Fibroblast of lung (primary cell): Measurements from ENCODE around the gene SLC17A3. TPM values are rescaled to one million over a fixed set of nuclear protein-coding genes. Genes with fewer than 3 reads are reported as not detected.

Experiments
- DNase-seq, 2 donors: peaks; one replicate each; pipeline versions ENCODE4 v3.0.0 to v3.0.0-alpha.2; 2010; ENCODE audit warnings: low read depth in 2 of 2
- H2AFZ ChIP-seq: 2 replicates; pipeline ENCODE4 v1.5.1; 2012; ENCODE audit warnings: low read length, control low read depth, inconsistent platforms
- H3K27ac ChIP-seq: 2 replicates; pipeline ENCODE4 v1.5.1; 2011; ENCODE audit warnings: low read length, control low read depth; ENCODE audit not compliant: insufficient read depth
- H3K27me3 ChIP-seq: 2 replicates; pipeline ENCODE4 v1.5.1; 2011; ENCODE audit warnings: mild to moderate bottlenecking, low read length; ENCODE audit not compliant: control insufficient read depth, insufficient read depth
- H3K36me3 ChIP-seq: 2 replicates; pipeline ENCODE4 v1.5.1; 2011; ENCODE audit warnings: low read length; ENCODE audit not compliant: control insufficient read depth, insufficient read depth
- H3K4me1 ChIP-seq: 2 replicates; pipeline ENCODE4 v1.5.1; 2011; ENCODE audit warnings: low read length; ENCODE audit not compliant: control insufficient read depth, insufficient read depth; ENCODE audit errors: extremely low read depth
- H3K4me2 ChIP-seq: 2 replicates; pipeline ENCODE4 v1.5.1; 2011; ENCODE audit warnings: low read length, control low read depth; ENCODE audit not compliant: insufficient read depth; ENCODE audit errors: extremely low read depth
- H3K4me3 ChIP-seq, 4 experiments: fragments of 200-600 bp in 1 of 4; sonication (generic) in 1 of 4; replicated peaks in 1 of 4; 2 replicates each; pipeline ENCODE4 v1.5.1; 2011 to 2016; ENCODE audit warnings: low read length in 4 of 4, low read depth in 3 of 4, mild to moderate bottlenecking in 3 of 4, control low read depth in 2 of 4, inconsistent platforms in 1 of 4, mixed read lengths in 1 of 4; ENCODE audit not compliant: insufficient read depth in 1 of 4; ENCODE audit errors: control extremely low read depth in 1 of 4
- H3K79me2 ChIP-seq: 2 replicates; pipeline ENCODE4 v1.5.1; 2012; ENCODE audit warnings: mild to moderate bottlenecking, low read length, inconsistent platforms; ENCODE audit not compliant: control insufficient read depth, insufficient read depth
- H3K9ac ChIP-seq: 2 replicates; pipeline ENCODE4 v1.5.1; 2011; ENCODE audit warnings: mild to moderate bottlenecking, low read length, control low read depth; ENCODE audit not compliant: insufficient read depth
- H3K9me3 ChIP-seq: 2 replicates; pipeline ENCODE4 v1.5.1; 2012; ENCODE audit warnings: low read depth, low read length; ENCODE audit not compliant: control insufficient read depth, insufficient read depth
- H4K20me1 ChIP-seq: 2 replicates; pipeline ENCODE4 v1.5.1; 2011; ENCODE audit warnings: low read length; ENCODE audit not compliant: control insufficient read depth, insufficient read depth; ENCODE audit errors: extremely low read depth
- EZH2 ChIP-seq: IDR thresholded peaks from 2 replicates; pipeline ENCODE4 v1.5.1; 2012; ENCODE audit warnings: low read length, control low read depth, mild to moderate bottlenecking; ENCODE audit errors: missing control alignments
- polyA plus RNA-seq, 2 donors: library from polyadenylated mRNA; depleted of rRNA in 1 of 2; stranded (reverse) in 1 of 2; unstranded in 1 of 2; fragments of >200 nt; gene quantifications; 2 replicates each; pipeline ENCODE4 v1.2.1, GENCODE V29; 2011 to 2012; ENCODE audit warnings: missing spikeins in 1 of 2
- total RNA-seq: library from RNA; depleted of rRNA; stranded (reverse); fragments of >200 nt; gene quantifications from 2 replicates; pipeline ENCODE4 v1.2.1, GENCODE V29; 2014
- TF ChIP-seq, protein P1 (sequence below), 2 donors: IDR thresholded peaks in 1 of 2; conservative IDR thresholded peaks in 1 of 2; 1 replicate in 1 of 2; 2 replicates in 1 of 2; pipeline ENCODE4 v1.5.1; 2011 to 2012; ENCODE audit warnings: low read length in 2 of 2, control low read depth in 1 of 2, inconsistent platforms in 1 of 2, low read depth in 1 of 2, mild to moderate bottlenecking in 1 of 2

SLC17A3 gene
- total and polyA plus RNA-seq, 2 donors (not counting 1 experiment from before 2014, with no cell fraction given), result 0.06 TPM; not detected in 1

- Histone ChIP-seq H3K27me3 (no peaks in the 10 kb centered on the region), H3K4me2 (no peak overlapping the region), H3K36me3 (no peaks in the 10 kb centered on the region), H4K20me1 (no peaks in the 10 kb centered on the region), H3K27ac (no peak overlapping the region), H3K79me2 (no peaks in the 10 kb centered on the region), H3K4me3 (no peak overlapping the region), H2AFZ (no peak overlapping the region), H3K9ac (no peak overlapping the region), H3K9me3 (no peaks in the 10 kb centered on the region), H3K4me1 (no peaks in the 10 kb centered on the region)
- TF ChIP-seq EZH2, result no peak
- TF ChIP-seq, protein P1, sequence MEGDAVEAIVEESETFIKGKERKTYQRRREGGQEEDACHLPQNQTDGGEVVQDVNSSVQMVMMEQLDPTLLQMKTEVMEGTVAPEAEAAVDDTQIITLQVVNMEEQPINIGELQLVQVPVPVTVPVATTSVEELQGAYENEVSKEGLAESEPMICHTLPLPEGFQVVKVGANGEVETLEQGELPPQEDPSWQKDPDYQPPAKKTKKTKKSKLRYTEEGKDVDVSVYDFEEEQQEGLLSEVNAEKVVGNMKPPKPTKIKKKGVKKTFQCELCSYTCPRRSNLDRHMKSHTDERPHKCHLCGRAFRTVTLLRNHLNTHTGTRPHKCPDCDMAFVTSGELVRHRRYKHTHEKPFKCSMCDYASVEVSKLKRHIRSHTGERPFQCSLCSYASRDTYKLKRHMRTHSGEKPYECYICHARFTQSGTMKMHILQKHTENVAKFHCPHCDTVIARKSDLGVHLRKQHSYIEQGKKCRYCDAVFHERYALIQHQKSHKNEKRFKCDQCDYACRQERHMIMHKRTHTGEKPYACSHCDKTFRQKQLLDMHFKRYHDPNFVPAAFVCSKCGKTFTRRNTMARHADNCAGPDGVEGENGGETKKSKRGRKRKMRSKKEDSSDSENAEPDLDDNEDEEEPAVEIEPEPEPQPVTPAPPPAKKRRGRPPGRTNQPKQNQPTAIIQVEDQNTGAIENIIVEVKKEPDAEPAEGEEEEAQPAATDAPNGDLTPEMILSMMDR (conservative IDR thresholded peaks at IDR 0.05 in 1 of 2, IDR thresholded peaks at IDR 0.05 in 1 of 2; ENCODE audit: low read depth in 1 of 2, low read length in 2 of 2), result no peak
- no peak for DNase-seq
Measured at GRCh38 chr6:25888626-25889025, 14.6 kb upstream of the SLC17A3 start.

- H3K36me3 ChIP-seq, result no peaks in the 10 kb centered on the region
- H3K27ac ChIP-seq, result no peak overlapping the region
Measured at GRCh38 chr6:25886066-25886465, 12.0 kb upstream of the SLC17A3 start.

DNA sequence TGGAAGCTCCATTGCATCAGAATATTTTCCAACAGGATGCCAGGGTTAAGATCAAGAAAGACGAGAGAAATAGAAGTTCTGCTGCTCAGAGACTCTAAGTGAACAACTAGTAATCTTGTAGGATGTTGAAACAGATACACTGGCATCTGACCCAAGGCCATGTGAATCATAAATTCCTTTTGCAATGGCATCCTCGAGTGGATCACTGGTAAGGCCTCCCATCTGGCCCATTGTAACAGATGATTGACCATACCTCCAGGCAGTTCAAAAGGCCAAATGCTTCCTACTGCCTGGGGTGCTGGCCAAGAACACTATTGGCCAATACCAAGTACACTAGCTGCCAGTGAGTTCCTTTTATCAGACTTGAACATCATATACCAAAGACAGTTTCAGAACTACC lies 9.9 kb upstream of the SLC17A3 start:
- Histone ChIP-seq H3K9me3 (no peaks in the 10 kb centered on the region), H2AFZ (no peak overlapping the region), H3K79me2 (no peaks in the 10 kb centered on the region), H4K20me1 (no peaks in the 10 kb centered on the region), H3K9ac (no peak overlapping the region), H3K27ac (no peak overlapping the region), H3K36me3 (no peaks in the 10 kb centered on the region), H3K4me1 (no peaks in the 10 kb centered on the region), H3K27me3 (no peaks in the 10 kb centered on the region), H3K4me3 (no peak overlapping the region), H3K4me2 (no peak overlapping the region)
- TF ChIP-seq, protein P1 (conservative IDR thresholded peaks at IDR 0.05 in 1 of 2, IDR thresholded peaks at IDR 0.05 in 1 of 2; ENCODE audit: low read depth in 1 of 2, low read length in 2 of 2), result no peak
- TF ChIP-seq EZH2, result no peak
- DNase-seq, result peak; percentile 1 to 84

More at GRCh38 chr6:25886066-25886465, 12.0 kb upstream of the SLC17A3 start:
- DNase-seq, result no peak
- H3K4me3 ChIP-seq, result no peak overlapping the region
- no peaks in the 10 kb centered on the region for H3K27me3 ChIP-seq
- H4K20me1 ChIP-seq, result no peaks in the 10 kb centered on the region
- no peak overlapping the region for H3K9ac ChIP-seq
- no peaks in the 10 kb centered on the region for H3K79me2 ChIP-seq
- H3K4me1 ChIP-seq, result no peaks in the 10 kb centered on the region
- TF ChIP-seq EZH2, result no peak
- TF ChIP-seq, protein P1 (conservative IDR thresholded peaks at IDR 0.05 in 1 of 2, IDR thresholded peaks at IDR 0.05 in 1 of 2; ENCODE audit: low read depth in 1 of 2, low read length in 2 of 2), result no peak
- H2AFZ ChIP-seq, result no peak overlapping the region
- H3K9me3 ChIP-seq, result no peaks in the 10 kb centered on the region
- no peak overlapping the region for H3K4me2 ChIP-seq
